ENCODE results near the gene BCKDHA. TPM values are rescaled to one million over a fixed set of nuclear protein-coding genes. Genes with fewer than 3 reads are reported as not detected.

BCKDHA gene
- total and polyA plus RNA-seq, 9 of the 15 experiments (the other 6 are each of a cell fraction or from before 2014, with no cell fraction given) = 4.5 to 52.5 (median 14.1) TPM

GRCh38 chr19:41441321-41441945, 43.8 kb downstream of the BCKDHA start:
- FAIRE-seq (no peak), DNase-seq (ENCODE audit: extremely low read depth in 1 of 4, low spot score in 3 of 4) (no peak), ATAC-seq (no peak)
- Histone ChIP-seq H3K27me3 (ENCODE audit: control insufficient read depth in 2 of 2, insufficient read depth in 2 of 2, low read length in 2 of 2) (peaks cover 0 to 9% of the 10 kb centered on the region in 2 experiments; a peak in 3 of 5 replicates), H3K4me2 (ENCODE audit: insufficient read depth, low read length) (no peak overlapping the region), H3K27ac (ENCODE audit: extremely low read depth, low read depth, low read length) (no peak overlapping the region), H3K9me1 (ENCODE audit: control insufficient read depth, insufficient read depth, low read length) (no peaks in the 10 kb centered on the region), H3K79me2 (ENCODE audit: control insufficient read depth, insufficient read depth, low read length) (peaks cover 10% of the 10 kb centered on the region), H3K9ac (ENCODE audit: insufficient read depth in 1 of 2, low read depth in 2 of 2, low read length in 2 of 2) (peak overlapping the region in 1 of 2 experiments; percentile 32; a peak in 1 of 4 replicates), H3K4me3 (no peak overlapping the region), H3K9me3 (replicated peaks; ENCODE audit: control insufficient read depth, insufficient read depth, low read depth, low read length) (no peaks in the 10 kb centered on the region), H3K4me1 (replicated peaks in 1 of 2; ENCODE audit: control insufficient read depth in 2 of 2, insufficient read depth in 2 of 2, low read length in 2 of 2) (peaks cover 6 to 23% of the 10 kb centered on the region in 2 experiments; a peak in 4 of 5 replicates), H2AFZ (ENCODE audit: low read depth, low read length) (no peak overlapping the region), H3K36me3 (ENCODE audit: control insufficient read depth, insufficient read depth, low read length) (peaks cover 11% of the 10 kb centered on the region; the same call in 1 of the 3 replicates), H4K20me1 (replicated peaks; ENCODE audit: control insufficient read depth, insufficient read depth, low read length) (no peaks in the 10 kb centered on the region)
- ChIA-PET POLR2A (interaction anchor here (2.5 kb wide), 1 partner anchor 10 kb away, joined by 11 read pairs; no protein-coding TSS in a partner anchor), CTCF (ENCODE audit: low intra/inter-chr PET ratio) (no interaction called here)
- TF ChIP-seq E4F1 (CRISPR knock-in tag; IDR thresholded peaks at IDR 0.05; ENCODE audit: borderline replicate concordance) (no peak), BHLHE40 (IDR thresholded peaks at IDR 0.05; ENCODE audit: low read length) (peak; percentile 22; the same call in 1 of the 2 replicates)
- 64% methylated on average over 14 of the region's 15 CpGs for WGBS (ENCODE audit: insufficient coverage, low coverage, missing lambda C conversion rate)
- intact Hi-C loops (cut with micrococcal nuclease) = loop anchor here (10.0 kb wide), 1 partner anchor 237 kb away; no protein-coding TSS in a partner anchor
- BruUV-seq (replicated peaks) = no TSS peak
- in situ Hi-C loops (cut with MboI) = no loop called here

All from K562 (cell line).